ENCODE data around the gene MUTYH.
"Not testable (repeated sequence)": the region's sequence is repeated elsewhere in the genome, so short reads cannot be mapped to it uniquely, and the experiment has no call there.

Gene MUTYH

DNA sequence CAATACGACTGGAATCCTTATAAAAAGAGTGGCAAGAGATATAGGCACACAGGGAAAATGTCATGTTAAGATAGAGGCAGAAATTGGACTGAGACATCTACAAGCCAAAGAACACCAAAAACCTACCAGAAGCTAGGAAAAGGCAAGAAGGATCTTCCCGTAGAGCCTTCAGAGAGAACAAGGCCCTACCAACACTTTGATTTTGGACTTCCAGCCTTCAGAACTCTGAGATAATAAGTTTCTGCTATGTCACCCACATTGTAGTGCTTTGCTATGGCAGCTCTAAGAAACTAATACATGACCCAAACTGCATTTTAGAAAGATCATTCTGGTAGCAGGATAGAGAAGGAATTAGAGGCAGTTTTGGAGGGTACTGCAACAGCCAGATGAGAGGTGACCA lies 24.1 kb upstream of the MUTYH start:
- no peak overlapping the region for H3K4me3 ChIP-seq
- TF ChIP-seq, protein P1, sequence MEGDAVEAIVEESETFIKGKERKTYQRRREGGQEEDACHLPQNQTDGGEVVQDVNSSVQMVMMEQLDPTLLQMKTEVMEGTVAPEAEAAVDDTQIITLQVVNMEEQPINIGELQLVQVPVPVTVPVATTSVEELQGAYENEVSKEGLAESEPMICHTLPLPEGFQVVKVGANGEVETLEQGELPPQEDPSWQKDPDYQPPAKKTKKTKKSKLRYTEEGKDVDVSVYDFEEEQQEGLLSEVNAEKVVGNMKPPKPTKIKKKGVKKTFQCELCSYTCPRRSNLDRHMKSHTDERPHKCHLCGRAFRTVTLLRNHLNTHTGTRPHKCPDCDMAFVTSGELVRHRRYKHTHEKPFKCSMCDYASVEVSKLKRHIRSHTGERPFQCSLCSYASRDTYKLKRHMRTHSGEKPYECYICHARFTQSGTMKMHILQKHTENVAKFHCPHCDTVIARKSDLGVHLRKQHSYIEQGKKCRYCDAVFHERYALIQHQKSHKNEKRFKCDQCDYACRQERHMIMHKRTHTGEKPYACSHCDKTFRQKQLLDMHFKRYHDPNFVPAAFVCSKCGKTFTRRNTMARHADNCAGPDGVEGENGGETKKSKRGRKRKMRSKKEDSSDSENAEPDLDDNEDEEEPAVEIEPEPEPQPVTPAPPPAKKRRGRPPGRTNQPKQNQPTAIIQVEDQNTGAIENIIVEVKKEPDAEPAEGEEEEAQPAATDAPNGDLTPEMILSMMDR (IDR thresholded peaks at IDR 0.05) = no peak
- DNase-seq (ENCODE audit: low spot score) = no peak
- no peak overlapping the region for H3K27ac ChIP-seq

DNA sequence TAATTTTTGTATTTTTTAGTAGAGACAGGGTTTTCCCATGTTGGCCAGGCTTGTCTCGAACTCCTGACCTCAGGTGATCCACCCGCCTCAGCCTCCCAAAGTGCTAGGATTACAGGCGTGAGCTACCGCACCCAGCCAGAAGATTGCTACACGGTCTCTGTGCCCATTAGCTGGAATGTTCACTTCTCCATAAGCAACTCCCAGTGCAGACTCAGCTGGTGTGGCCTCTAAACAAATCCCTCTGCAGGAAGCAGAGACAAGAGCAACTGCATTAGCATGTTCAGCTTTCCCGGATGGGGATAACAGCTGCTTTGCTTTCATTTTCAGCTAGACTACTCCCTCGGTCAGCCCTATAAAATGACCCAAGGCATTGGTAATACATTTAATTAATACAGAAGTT lies 20.7 kb upstream of the MUTYH start:
- DNase-seq (ENCODE audit: low spot score) = not testable (repeated sequence)
- Histone ChIP-seq H3K4me3 (peak overlapping the region; percentile 54), H3K27ac (peak overlapping the region; percentile 63 to 75)

DNA sequence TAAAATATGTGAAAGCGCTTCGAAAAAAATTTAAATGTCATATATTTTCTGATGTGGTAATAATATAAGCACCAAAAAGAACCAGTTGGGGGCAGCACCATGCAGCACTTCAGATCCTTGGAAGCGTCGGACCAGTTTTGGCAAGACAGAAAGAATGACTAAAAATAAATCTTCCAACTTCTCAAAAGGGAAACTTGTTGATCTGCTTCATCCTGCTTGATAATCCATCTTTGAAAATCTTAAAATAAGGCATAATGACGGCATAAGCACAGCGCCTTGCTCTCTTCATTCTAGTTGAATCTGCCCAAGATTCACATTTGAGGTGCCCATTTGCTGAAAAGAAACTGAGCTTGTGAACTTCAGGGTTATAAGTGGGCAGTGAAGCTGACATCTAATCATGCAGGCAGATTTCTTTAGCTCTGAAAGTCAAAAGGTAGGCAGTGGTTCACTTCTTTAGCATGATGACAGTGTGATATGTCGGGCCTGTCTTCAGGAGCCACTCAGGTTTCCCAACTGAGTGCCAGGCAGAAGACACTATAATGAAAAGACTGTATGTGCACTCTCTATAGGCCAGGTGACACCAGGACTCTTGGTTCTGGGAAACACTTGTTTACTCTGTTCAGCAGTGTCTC lies 19.8 kb upstream of the MUTYH start:
- Histone ChIP-seq H3K27ac (peak overlapping the region; percentile 63 to 75), H3K4me3 (peak overlapping the region; percentile 32)

DNA sequence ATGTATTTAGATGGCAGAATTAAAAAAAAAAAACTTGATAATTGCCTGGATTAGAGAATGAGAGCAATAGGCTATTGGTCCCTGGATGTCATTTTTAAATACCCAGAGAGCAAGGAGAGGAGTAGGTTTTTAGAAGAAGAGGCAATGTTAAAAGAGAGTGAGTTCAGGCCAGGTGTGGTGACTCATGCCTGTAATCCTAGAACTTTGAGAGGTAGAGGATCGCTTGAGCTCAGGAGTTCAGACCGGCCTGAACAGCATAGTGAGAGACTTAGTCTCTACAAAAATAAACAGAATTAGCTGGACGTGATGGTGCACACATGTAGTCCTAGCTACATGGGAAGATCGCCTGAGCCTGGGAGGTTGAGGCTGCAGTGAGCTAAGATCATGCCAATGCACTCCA lies 15.9 kb upstream of the MUTYH start:
- TF ChIP-seq, protein P1 (IDR thresholded peaks at IDR 0.05) = no peak
- H3K27ac ChIP-seq = no peak overlapping the region
- no peak overlapping the region for H3K4me3 ChIP-seq
- no peak for DNase-seq (ENCODE audit: low spot score)

More for the DNA sequence above, 19.8 kb upstream of the MUTYH start:
- DNase-seq (ENCODE audit: low spot score) = no peak
- TF ChIP-seq, protein P1 (IDR thresholded peaks at IDR 0.05) = peak; percentile 51

DNA sequence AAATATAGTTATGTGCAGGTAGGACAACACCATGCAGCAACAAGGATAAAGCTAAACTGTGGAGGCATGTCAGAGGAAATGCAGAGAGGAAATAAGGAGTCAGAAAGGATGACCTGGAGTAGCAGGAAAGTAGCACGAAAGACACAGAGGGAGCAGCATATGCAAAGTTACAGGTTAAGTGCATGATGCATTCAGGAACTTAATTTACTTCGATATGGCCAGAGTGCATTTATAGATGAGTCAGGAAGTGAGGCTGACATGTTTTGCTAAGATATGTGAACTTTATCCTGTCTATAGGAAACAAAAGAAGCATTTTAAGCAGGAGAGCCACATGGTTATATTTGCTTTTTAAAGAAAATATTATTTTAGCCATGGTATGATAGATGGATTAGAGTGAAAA lies 15.4 kb upstream of the MUTYH start:
- no peak overlapping the region for H3K4me3 ChIP-seq
- TF ChIP-seq, protein P1 (IDR thresholded peaks at IDR 0.05) = no peak
- no peak overlapping the region for H3K27ac ChIP-seq
- DNase-seq (ENCODE audit: low spot score) = no peak

DNA sequence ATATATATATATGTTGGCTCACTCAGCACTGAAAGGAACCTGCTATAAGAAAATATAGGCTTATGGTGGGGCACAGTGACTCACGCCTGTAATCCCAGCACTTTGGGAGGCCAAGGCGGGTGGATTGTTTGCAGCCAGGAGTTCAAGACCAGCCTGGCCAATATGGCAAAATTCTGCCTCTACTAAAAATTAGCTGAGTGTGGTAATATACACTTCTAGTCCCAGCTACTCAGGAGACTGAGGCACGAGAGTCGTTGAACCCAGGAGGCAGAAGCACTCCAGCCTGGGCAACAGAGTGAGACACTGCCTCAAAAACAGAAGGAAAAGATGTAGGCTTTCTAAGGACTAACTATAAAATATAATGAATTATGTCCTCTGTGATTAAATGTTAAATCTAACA lies 14.6 kb upstream of the MUTYH start:
- Histone ChIP-seq H3K27ac (no peak overlapping the region), H3K4me3 (no peak overlapping the region)
- TF ChIP-seq, protein P1 (IDR thresholded peaks at IDR 0.05) = no peak
- no peak for DNase-seq (ENCODE audit: low spot score)

DNA sequence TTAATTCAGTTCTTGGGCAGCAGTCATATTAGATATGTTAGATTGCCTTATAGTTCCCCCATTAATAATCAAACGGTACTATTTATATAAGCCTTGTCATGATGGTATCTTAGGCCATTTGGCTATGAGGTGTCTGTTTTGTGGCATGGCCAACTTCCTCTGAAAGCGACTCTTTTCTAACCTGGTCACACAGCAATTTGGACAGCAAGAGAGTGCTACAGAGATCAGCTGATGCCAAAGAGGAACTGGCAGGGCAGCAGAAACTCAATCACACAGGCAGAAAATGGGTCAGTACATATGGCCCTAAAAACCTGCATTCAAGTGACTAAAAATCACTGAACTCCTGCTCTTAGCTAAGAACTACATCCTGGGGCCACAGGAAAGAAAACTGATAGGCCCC lies 13.4 kb upstream of the MUTYH start:
- H3K27ac ChIP-seq = no peak overlapping the region
- no peak overlapping the region for H3K4me3 ChIP-seq
- no peak for DNase-seq (ENCODE audit: low spot score)
- TF ChIP-seq, protein P1 (IDR thresholded peaks at IDR 0.05) = no peak
